Calu3 (cell line): Measurements from ENCODE around the gene FUNDC1. TPM values are rescaled to one million over a fixed set of nuclear protein-coding genes. Genes with fewer than 3 reads are reported as not detected.

ENCODE experiments used
- BruUV-seq: library from RNA; stranded (reverse); fragments of 400-500 nt; replicated peaks from 2 replicates; lab custom pipeline; 2021; lab: Mats Ljungman, UMichigan
- CTCF ChIA-PET: fragments of 300-600 bp; sonication (Branson Sonifier 250); formaldehyde crosslinking; loops from one replicate; lab custom pipeline; 2022; ENCODE audit warnings: antibody characterized with exemption; lab: Charles Lee
- DNase-seq: peaks from one replicate; pipeline ENCODE4 v3.0.0; 2022
- H3K27ac Mint-ChIP-seq: one replicate; pipeline ENCODE4 v1.8.0; 2022; ENCODE audit warnings: mixed read lengths; ENCODE audit not compliant: unreplicated experiment
- H3K27me3 Mint-ChIP-seq: one replicate; pipeline ENCODE4 v1.8.0; 2022; ENCODE audit warnings: mixed read lengths; ENCODE audit not compliant: unreplicated experiment
- H3K36me3 Mint-ChIP-seq: one replicate; pipeline ENCODE4 v1.8.0; 2022; ENCODE audit warnings: mild to moderate bottlenecking, moderate library complexity, mixed read lengths; ENCODE audit not compliant: insufficient read depth, unreplicated experiment
- H3K4me1 Mint-ChIP-seq: one replicate; pipeline ENCODE4 v1.8.0; 2022; ENCODE audit warnings: mild to moderate bottlenecking, low read depth, mixed read lengths; ENCODE audit not compliant: unreplicated experiment
- H3K4me3 Mint-ChIP-seq: one replicate; pipeline ENCODE4 v1.8.0; 2022; ENCODE audit warnings: mild to moderate bottlenecking, low read depth, moderate library complexity, mixed read lengths; ENCODE audit not compliant: unreplicated experiment
- H3K9me3 Mint-ChIP-seq: one replicate; pipeline ENCODE4 v1.8.0; 2022; ENCODE audit warnings: low read depth, mixed read lengths; ENCODE audit not compliant: unreplicated experiment
- intact Hi-C: fragments of 100-400 bp; cut with micrococcal nuclease; formaldehyde crosslinking; loops from one replicate; pipeline ENCODE4 v1.10.0; 2022; ENCODE audit not compliant: unreplicated experiment
- total RNA-seq: library from RNA; stranded (reverse); gene quantifications from 2 replicates; pipeline ENCODE4 v1.2.3, GENCODE V29; 2022
- TF ChIP-seq, protein P1 (sequence below): fragments of 200-600 bp; IDR thresholded peaks from one replicate; pipeline ENCODE4 v1.8.0; 2022; ENCODE audit warnings: antibody characterized with exemption; ENCODE audit not compliant: unreplicated experiment

FUNDC1 gene
- total RNA-seq, 1 experiment from 2014 or later: 21.7 TPM

- no peak overlapping the region for H3K27ac Mint-ChIP-seq
- H3K4me3 Mint-ChIP-seq: no peak overlapping the region
- no peak for DNase-seq
- H3K36me3 Mint-ChIP-seq: no peaks in the 10 kb centered on the region
- no TSS peak for BruUV-seq
- no peaks in the 10 kb centered on the region for H3K9me3 Mint-ChIP-seq
- intact Hi-C loops: no loop called here
- H3K4me1 Mint-ChIP-seq: no peaks in the 10 kb centered on the region
- TF ChIP-seq, protein P1, sequence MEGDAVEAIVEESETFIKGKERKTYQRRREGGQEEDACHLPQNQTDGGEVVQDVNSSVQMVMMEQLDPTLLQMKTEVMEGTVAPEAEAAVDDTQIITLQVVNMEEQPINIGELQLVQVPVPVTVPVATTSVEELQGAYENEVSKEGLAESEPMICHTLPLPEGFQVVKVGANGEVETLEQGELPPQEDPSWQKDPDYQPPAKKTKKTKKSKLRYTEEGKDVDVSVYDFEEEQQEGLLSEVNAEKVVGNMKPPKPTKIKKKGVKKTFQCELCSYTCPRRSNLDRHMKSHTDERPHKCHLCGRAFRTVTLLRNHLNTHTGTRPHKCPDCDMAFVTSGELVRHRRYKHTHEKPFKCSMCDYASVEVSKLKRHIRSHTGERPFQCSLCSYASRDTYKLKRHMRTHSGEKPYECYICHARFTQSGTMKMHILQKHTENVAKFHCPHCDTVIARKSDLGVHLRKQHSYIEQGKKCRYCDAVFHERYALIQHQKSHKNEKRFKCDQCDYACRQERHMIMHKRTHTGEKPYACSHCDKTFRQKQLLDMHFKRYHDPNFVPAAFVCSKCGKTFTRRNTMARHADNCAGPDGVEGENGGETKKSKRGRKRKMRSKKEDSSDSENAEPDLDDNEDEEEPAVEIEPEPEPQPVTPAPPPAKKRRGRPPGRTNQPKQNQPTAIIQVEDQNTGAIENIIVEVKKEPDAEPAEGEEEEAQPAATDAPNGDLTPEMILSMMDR: no peak
- no peaks in the 10 kb centered on the region for H3K27me3 Mint-ChIP-seq
- CTCF ChIA-PET: no interaction called here
These were observed 35.4 kb downstream of the FUNDC1 start for GRCh38 chrX:44507292-44507691.

DNA sequence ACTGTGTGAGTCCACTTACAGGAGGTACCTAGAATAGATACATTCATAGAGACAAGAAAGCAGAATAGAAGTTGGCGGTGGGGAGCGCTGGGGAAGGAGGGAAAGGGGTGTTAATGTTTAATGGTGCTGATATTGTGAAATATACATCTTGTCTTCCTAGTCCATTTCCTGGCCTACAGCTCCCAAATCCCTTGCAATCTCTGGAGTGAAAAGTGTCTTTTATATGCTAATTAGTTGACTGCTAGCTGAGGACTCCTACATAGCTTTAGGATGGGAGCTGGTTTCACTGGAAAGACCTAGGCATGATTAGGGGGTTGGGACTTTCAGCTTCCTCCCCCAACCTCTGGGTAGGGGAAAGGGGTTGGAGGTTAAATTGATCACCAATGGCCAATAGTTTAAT lies 36.0 kb downstream of the FUNDC1 start:
- Mint-ChIP-seq H3K4me1 (no peaks in the 10 kb centered on the region), H3K27me3 (no peaks in the 10 kb centered on the region), H3K9me3 (no peaks in the 10 kb centered on the region), H3K36me3 (no peaks in the 10 kb centered on the region), H3K27ac (no peak overlapping the region), H3K4me3 (no peak overlapping the region)
- intact Hi-C loops: no loop called here
- no TSS peak for BruUV-seq
- no peak for DNase-seq
- TF ChIP-seq, protein P1: no peak
- CTCF ChIA-PET: no interaction called here

DNA sequence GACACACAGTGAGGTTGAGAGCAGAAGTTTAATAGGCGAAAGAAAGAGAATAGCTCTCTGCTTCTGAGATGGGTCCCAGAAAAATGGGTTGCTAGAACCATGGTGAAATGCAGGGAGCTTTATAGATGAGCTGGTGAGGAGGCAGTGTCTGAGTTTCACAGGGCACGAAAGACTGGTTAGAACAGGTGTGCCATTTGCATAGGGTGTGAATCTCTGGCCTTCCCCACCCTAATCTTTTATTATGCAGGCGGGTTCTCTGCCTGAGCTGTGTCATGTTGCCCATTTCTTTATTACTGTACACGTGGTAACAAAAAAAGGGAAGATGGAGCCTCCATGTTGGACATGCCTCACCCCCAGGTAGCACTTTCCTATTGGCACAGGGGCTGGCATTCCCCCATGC lies 39.1 kb downstream of the FUNDC1 start:
- no peaks in the 10 kb centered on the region for H3K9me3 Mint-ChIP-seq
- no peak overlapping the region for H3K4me3 Mint-ChIP-seq
- no peak overlapping the region for H3K27ac Mint-ChIP-seq
- H3K4me1 Mint-ChIP-seq: no peaks in the 10 kb centered on the region
- CTCF ChIA-PET: no interaction called here
- no peak for DNase-seq
- H3K27me3 Mint-ChIP-seq: no peaks in the 10 kb centered on the region
- BruUV-seq: no TSS peak
- TF ChIP-seq, protein P1: no peak
- intact Hi-C loops: no loop called here
- H3K36me3 Mint-ChIP-seq: no peaks in the 10 kb centered on the region

DNA sequence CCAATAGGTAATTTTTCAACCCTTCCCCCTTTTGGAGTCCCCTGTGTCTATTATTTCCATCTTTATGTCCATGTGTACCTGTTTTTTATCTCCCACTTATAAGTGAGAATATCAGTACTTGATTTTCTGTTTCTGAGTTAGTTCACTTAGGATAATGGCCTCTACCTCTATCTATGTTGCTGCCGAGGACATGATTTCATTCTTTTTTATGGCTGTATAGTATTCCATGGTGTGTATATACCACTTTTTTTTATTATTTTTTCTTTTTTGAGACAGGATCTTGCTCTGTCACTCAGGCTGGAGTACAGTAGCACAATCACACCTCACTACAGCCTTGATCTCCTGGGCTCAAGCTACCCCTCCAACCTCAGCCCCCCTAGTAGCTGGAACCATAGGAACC lies 47.6 kb downstream of the FUNDC1 start:
- H3K9me3 Mint-ChIP-seq: no peaks in the 10 kb centered on the region
- no peak overlapping the region for H3K4me3 Mint-ChIP-seq
- intact Hi-C loops: no loop called here
- H3K36me3 Mint-ChIP-seq: no peaks in the 10 kb centered on the region
- H3K27me3 Mint-ChIP-seq: no peaks in the 10 kb centered on the region
- TF ChIP-seq, protein P1: no peak
- no peaks in the 10 kb centered on the region for H3K4me1 Mint-ChIP-seq
- no peak for DNase-seq
- H3K27ac Mint-ChIP-seq: no peak overlapping the region
- CTCF ChIA-PET: no interaction called here
- BruUV-seq: no TSS peak

DNA sequence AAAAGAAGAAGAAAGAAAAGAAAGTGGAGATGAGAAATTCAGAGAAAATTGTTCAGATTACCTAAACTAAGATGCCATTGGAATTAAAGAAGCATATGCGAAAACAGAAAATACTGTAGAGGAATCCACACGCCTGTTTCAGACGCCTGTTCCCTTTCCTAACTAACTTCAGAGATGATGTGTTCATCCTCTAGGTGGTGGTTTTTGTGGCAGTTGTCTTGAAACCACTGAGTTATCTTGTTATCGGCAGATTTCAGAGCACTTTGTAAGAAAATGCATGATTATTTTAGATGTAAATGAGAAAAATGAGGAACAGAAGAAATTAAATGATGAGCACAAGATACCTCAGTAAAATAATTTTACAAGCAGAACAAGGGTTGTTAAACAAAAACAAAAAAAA lies 48.3 kb downstream of the FUNDC1 start:
- BruUV-seq: no TSS peak

More for the DNA sequence above, 48.3 kb downstream of the FUNDC1 start:
- H3K36me3 Mint-ChIP-seq: no peaks in the 10 kb centered on the region
- no peak overlapping the region for H3K27ac Mint-ChIP-seq
- no peak overlapping the region for H3K4me3 Mint-ChIP-seq
- intact Hi-C loops: no loop called here
- TF ChIP-seq, protein P1: no peak
- H3K4me1 Mint-ChIP-seq: no peaks in the 10 kb centered on the region
- no peaks in the 10 kb centered on the region for H3K9me3 Mint-ChIP-seq
- CTCF ChIA-PET: no interaction called here
- no peaks in the 10 kb centered on the region for H3K27me3 Mint-ChIP-seq
- no peak for DNase-seq
